HG02885 (cell line): ENCODE measurements around the gene SOWAHA.

ENCODE experiments used
- ATAC-seq: cut with Tn5 transposase; IDR thresholded peaks from one replicate; pipeline ENCODE4 v1.9.1; 2021; ENCODE audit warnings: mild to moderate bottlenecking; ENCODE audit not compliant: unreplicated experiment, poor library complexity

The SOWAHA gene

GRCh38 chr5:132824426-132824825 lies 11.3 kb downstream of the SOWAHA start:
- ATAC-seq, result no peak

GRCh38 chr5:132825033-132825833 lies 12.1 kb downstream of the SOWAHA start:
- ATAC-seq, result no peak

GRCh38 chr5:132825834-132826391 lies 12.8 kb downstream of the SOWAHA start:
- ATAC-seq, result no peak

- no peak for ATAC-seq
Measured at GRCh38 chr5:132826424-132827082, 13.5 kb downstream of the SOWAHA start.

GRCh38 chr5:132827943-132828673 lies 15.0 kb downstream of the SOWAHA start:
- ATAC-seq, result no peak

GRCh38 chr5:132828846-132829494 lies 15.9 kb downstream of the SOWAHA start:
- no peak for ATAC-seq

- ATAC-seq, result peak; percentile 78
Measured at GRCh38 chr5:132829742-132830435, 16.8 kb downstream of the SOWAHA start.

GRCh38 chr5:132830436-132831094 lies 17.5 kb downstream of the SOWAHA start, which contains the start of gene SHROOM1:
TSS of gene SHROOM1 (minus strand) at chr5:132830647. CDS start at chr5:132826140, 4,507 bp downstream.
- ATAC-seq, result peak; percentile 82

GRCh38 chr5:132831095-132831860 lies 18.2 kb downstream of the SOWAHA start:
- ATAC-seq, result no peak

- ATAC-seq, result no peak
Measured at GRCh38 chr5:132832612-132833011, 19.5 kb downstream of the SOWAHA start.

- ATAC-seq, result no peak
Measured at GRCh38 chr5:132834057-132834456, 21.0 kb downstream of the SOWAHA start.

GRCh38 chr5:132836852-132837251 lies 23.8 kb downstream of the SOWAHA start:
- ATAC-seq, result no peak

- no peak for ATAC-seq
Measured at GRCh38 chr5:132837868-132838267, 24.8 kb downstream of the SOWAHA start.

- ATAC-seq, result no peak
Measured at GRCh38 chr5:132838516-132839282, 25.6 kb downstream of the SOWAHA start.

- no peak for ATAC-seq
Measured at GRCh38 chr5:132839426-132840301, 26.6 kb downstream of the SOWAHA start.

- ATAC-seq, result no peak
Measured at GRCh38 chr5:132840313-132840712, 27.2 kb downstream of the SOWAHA start.

- ATAC-seq, result no peak
Measured at GRCh38 chr5:132840896-132841295, 27.8 kb downstream of the SOWAHA start.
